Effector memory CD4-positive, alpha-beta T cell (primary cell): ENCODE data around the gene TCAP.

ENCODE experiments used
- DNase-seq, 3 donors: peaks; one replicate each; pipeline ENCODE4 v3.0.0-alpha.2; 2020
- H3K27ac ChIP-seq: 2 replicates; pipeline ENCODE4 v1.7.0; 2013; ENCODE audit warnings: mild to moderate bottlenecking, low read length, moderate library complexity; ENCODE audit not compliant: insufficient read depth, poor library complexity, severe bottlenecking
- H3K27me3 ChIP-seq: replicated peaks from 2 replicates; pipeline ENCODE4 v1.7.0; 2013; ENCODE audit warnings: mild to moderate bottlenecking, low read length; ENCODE audit not compliant: insufficient read depth, control insufficient read depth, poor library complexity, severe bottlenecking
- H3K36me3 ChIP-seq: 2 replicates; pipeline ENCODE4 v1.7.0; 2013; ENCODE audit warnings: mild to moderate bottlenecking, low read length, moderate library complexity; ENCODE audit not compliant: control insufficient read depth, insufficient read depth
- H3K4me1 ChIP-seq: 2 replicates; pipeline ENCODE4 v1.7.0; 2013; ENCODE audit warnings: low read length, mild to moderate bottlenecking; ENCODE audit not compliant: control insufficient read depth, insufficient read depth, poor library complexity, severe bottlenecking
- H3K4me3 ChIP-seq: 2 replicates; pipeline ENCODE4 v1.7.0; 2013; ENCODE audit warnings: low read length, low read depth, mild to moderate bottlenecking; ENCODE audit not compliant: insufficient read depth, poor library complexity, severe bottlenecking
- H3K9me3 ChIP-seq: 2 replicates; pipeline ENCODE4 v1.7.0; 2013; ENCODE audit warnings: mild to moderate bottlenecking, low read length, moderate library complexity; ENCODE audit not compliant: control insufficient read depth

The TCAP gene

DNA sequence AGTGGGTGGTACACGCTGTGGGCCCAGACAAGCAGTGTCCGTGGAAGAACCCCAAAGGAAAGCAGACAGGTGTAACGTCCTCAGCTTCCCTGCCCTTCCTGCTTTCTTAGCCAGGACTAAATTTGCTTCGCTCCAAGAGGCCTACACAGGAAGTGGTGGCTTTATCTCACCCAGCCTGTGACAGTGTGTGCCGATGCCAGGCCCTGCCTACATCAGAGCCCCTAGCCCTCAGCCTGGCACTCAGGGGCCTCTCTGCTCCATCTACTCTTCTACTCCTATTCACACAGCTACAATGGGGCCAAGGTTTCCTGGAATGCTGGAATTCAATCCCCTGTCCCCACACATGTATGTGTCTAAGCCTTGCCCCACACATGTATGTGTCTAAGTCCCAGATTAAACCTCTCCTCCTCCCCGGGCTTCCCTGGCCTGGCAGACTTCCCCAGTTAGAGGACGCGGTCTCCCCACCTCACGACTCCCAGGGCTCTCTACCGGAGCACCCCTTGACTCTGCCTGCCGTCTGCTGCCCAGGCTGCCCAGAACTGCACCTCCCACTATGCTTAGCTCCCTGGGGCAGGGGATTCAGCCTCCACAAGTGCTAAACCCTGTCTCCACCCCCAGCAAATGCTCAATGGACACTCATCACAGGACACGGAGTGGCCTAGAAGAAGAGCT is 14.5 kb downstream of the TCAP start:
- Histone ChIP-seq H3K4me1 (peaks cover 33% of the 10 kb centered on the region), H3K4me3 (no peak overlapping the region), H3K27ac (peak overlapping the region; percentile 34), H3K9me3 (no peaks in the 10 kb centered on the region), H3K36me3 (peaks cover 4% of the 10 kb centered on the region), H3K27me3 (no peaks in the 10 kb centered on the region)
- peak in 1 of 3 donors; percentile 21 for DNase-seq

DNA sequence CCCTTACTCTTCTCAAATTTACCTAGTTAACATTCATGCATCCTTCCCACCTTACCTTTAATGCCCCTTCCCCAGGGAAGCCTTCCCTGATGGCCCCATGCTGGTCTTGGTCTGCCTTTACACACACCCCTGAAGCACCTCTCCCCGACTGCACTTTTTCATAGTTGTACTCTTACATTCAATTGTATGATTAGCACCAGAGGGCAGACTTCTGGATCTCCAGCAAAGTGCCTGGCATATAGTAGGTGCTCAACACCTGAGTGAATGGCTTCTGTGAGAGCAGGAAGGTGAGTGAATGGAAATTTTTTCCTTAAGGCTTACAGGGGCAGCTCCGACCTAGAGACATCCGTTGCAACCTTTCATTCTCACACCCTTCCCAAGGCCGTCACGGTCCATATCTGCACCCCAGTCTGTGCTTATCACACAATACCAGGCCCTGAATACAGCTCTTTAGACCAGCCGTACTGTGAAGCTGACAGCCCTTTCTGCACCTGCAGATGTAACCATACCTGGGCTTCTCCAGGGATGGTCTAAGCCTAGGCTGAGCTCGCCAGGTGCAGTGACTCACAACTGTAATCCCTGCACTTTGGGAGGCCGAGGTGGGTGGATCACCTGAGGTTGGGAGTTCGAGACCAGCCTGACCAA is 18.3 kb downstream of the TCAP start:
- Histone ChIP-seq H3K4me3 (no peak overlapping the region), H3K4me1 (peaks cover 21% of the 10 kb centered on the region), H3K27me3 (no peaks in the 10 kb centered on the region), H3K9me3 (no peaks in the 10 kb centered on the region), H3K27ac (no peak overlapping the region), H3K36me3 (peaks cover 7% of the 10 kb centered on the region)
- no peak for DNase-seq

DNA sequence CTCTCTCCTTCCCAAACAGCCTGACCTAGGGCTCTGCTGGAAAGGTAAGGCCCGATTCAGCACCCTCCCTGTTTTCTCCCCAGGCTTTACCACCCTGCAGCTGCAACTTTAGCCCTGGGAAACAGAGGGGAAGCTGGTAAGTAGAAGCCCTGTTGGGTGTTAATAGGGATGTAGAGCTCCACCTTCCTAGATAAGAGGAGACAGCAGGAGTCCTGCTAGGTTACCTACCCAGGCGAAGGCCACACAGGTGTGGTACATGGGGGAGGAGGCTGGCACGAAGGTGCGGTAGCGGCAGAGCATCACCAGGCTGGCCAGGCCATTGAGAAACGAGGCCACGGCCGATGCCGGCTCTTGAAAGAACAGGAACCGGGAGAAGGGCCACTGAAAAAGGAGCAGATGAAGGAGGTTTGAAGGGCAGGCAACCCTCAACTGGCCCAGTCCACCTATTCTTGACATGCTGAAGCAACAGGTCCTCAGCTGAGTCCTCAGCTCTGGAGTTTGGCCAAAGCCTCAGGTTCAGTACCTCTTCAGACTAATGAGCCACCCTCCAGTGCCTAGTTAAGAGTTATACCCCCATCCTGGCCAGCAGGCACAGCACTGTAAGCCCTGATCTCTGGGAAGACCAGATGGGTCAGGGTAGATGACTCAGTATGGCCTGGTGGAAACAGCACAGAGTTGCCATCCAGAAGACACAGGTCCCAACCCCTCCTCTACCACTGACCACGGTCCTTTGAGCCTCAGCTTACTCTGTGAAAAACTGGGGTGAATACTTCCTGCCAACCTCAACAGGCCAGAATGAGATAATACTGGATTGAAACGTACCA is 19.4 kb downstream of the TCAP start:
- H3K4me1 ChIP-seq: peaks cover 18% of the 10 kb centered on the region
- no peak for DNase-seq
- no peaks in the 10 kb centered on the region for H3K9me3 ChIP-seq
- no peaks in the 10 kb centered on the region for H3K27me3 ChIP-seq
- peaks cover 7% of the 10 kb centered on the region for H3K36me3 ChIP-seq
- no peak overlapping the region for H3K4me3 ChIP-seq
- no peak overlapping the region for H3K27ac ChIP-seq

DNA sequence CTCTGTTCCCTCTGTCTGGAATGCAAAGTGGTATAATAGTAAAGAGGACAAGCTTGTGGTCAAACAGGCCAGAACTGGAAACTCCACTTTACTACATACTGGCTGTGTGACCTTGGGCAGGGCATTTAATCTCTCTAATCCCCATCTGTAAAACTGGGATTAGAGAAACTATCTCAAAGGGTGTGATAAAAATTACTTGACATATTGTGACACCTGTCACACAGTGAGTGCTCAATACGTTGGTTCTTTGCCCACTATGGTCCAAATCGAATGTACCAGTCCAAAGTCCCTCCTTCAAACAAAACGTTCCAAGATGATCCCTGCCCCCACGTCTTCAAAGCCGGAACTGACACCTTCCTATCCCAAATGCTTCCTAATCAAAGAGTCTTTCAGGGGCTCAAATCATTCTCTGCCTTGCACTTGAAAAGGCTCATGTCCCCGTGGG is 22.0 kb downstream of the TCAP start:
- DNase-seq: no peak
- Histone ChIP-seq H3K4me1 (peaks cover 7% of the 10 kb centered on the region), H3K36me3 (peaks cover 7% of the 10 kb centered on the region), H3K9me3 (no peaks in the 10 kb centered on the region), H3K27ac (peak overlapping the region; percentile 82), H3K4me3 (peak overlapping the region; percentile 83), H3K27me3 (no peaks in the 10 kb centered on the region)

DNA sequence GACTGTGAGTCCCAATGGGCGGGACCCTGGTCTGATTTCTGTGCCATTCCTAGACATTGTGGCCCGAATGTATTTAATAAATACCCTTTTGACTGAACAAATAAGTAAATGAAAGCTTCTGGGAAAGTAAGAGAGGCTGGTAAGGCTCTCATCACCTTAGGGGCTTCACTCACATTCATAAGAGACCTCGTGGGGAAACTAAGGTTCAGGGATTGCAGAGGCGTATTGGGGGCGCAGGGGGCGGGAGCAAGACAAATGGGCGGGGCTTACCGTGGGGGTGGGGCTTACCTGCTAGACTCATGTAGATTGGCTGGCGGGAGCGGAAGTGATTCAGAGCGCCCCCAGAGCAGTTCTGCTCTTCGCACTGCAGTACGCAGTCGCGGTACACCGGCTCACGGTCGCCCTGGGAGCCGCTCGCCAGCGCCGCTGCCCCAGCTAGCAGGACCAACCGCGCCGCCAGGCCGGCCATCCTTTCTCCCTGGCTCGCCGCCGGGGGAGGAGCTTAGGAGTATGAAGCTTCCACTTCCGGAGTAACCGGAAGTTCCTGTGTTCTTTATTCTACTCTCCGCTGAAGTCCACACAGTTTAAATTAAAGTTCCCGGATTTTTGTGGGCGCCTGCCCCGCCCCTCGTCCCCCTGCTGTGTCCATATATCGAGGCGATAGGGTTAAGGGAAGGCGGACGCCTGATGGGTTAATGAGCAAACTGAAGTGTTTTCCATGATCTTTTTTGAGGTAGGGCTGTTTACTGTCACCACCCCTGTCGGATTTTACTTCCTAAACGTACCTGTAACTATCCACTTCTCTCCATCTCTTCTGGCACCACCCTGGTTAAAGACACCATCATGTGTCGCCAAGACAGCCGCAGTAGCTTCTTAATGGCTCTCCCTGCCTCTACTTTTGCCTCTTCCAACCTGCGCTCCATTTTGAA is 22.7 kb downstream of the TCAP start, which contains the start of gene PGAP3:
TSS of gene PGAP3 (minus strand) at position 512 of the 929 bp plus-strand sequence. CDS start at position 469, 43 bp downstream.
- peak within 1 kb of the TSS; percentile 82 for H3K27ac ChIP-seq

DNA sequence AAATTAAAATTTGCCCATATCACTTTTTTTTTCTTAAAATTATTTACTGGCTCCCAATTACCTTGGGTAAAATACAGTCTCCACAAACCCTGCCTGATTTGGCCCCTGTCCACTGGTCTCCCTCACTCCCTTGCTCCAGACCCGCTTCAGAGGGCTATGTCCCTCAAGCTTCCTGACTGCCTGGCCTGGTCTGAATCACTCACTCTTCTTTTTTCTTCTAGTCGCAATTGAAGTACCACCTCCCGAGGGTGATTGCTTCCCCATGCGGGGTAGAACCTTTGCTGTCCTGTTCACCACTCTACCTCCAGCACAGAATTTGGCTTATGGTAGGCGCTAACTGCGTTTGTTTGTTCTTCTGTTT is 23.3 kb downstream of the TCAP start:
- H3K4me3 ChIP-seq: peak overlapping the region; percentile 83
- no peak for DNase-seq
- H3K36me3 ChIP-seq: peaks cover 7% of the 10 kb centered on the region
- no peaks in the 10 kb centered on the region for H3K27me3 ChIP-seq
- peaks cover 7% of the 10 kb centered on the region for H3K4me1 ChIP-seq
- peak overlapping the region; percentile 82 for H3K27ac ChIP-seq
- H3K9me3 ChIP-seq: no peaks in the 10 kb centered on the region

More for the DNA sequence above, 22.7 kb downstream of the TCAP start, which contains the start of gene PGAP3:
- no peaks in the 10 kb centered on the region for H3K9me3 ChIP-seq
- peak within 1 kb of the TSS; percentile 83 for H3K4me3 ChIP-seq
- DNase-seq: peak; percentile 67 to 70 (median 68)
- peaks cover 7% of the 10 kb centered on the region for H3K4me1 ChIP-seq
- no peaks in the 10 kb centered on the region for H3K27me3 ChIP-seq
- H3K36me3 ChIP-seq: peaks cover 7% of the 10 kb centered on the region

DNA sequence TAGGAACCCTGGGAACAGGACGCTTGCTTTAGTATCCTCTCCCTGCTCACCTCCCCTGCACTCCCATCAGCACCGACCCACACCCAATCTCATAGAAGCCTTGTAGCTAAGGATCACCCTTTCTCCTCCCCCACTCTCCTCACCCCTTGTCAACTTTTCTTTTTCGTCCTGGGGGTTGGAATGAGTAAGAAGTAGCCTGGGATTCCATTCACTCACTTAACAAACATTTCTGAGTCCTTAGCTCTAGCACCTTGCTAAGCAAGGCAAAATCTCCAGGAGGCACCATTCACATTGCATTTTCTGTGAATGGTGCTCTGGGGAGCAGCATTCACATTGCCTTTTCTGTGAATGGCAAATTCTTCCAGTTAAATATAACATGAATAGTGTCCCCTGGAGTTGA is 23.8 kb downstream of the TCAP start:
- Histone ChIP-seq H3K9me3 (no peaks in the 10 kb centered on the region), H3K27ac (no peak overlapping the region), H3K4me1 (peaks cover 7% of the 10 kb centered on the region), H3K36me3 (peaks cover 7% of the 10 kb centered on the region), H3K4me3 (no peak overlapping the region), H3K27me3 (no peaks in the 10 kb centered on the region)
- DNase-seq: no peak

DNA sequence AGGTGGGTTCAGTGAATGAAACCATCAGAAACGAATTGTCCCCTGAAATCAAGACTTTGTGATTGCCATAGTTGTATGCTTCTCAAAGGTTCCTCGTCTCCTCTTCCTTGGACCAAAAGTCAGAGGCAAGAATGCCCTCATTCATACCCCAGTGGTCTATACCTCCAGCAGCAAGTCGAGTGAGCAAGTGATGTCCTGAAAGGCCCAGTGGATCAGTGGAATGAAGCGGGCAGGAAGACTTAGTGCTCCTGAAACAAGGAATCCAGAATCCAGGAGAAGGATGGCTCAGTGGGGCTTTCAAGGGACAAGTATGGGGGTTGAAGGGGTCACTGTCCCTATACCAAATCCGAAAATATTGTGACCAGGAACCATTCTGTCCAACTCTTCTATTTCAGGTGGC is 29.4 kb downstream of the TCAP start:
- H3K27ac ChIP-seq: no peak overlapping the region
- H3K4me1 ChIP-seq: no peaks in the 10 kb centered on the region
- no peak for DNase-seq
- no peak overlapping the region for H3K4me3 ChIP-seq
- H3K27me3 ChIP-seq: peaks cover 4% of the 10 kb centered on the region
- no peaks in the 10 kb centered on the region for H3K36me3 ChIP-seq
- no peaks in the 10 kb centered on the region for H3K9me3 ChIP-seq

DNA sequence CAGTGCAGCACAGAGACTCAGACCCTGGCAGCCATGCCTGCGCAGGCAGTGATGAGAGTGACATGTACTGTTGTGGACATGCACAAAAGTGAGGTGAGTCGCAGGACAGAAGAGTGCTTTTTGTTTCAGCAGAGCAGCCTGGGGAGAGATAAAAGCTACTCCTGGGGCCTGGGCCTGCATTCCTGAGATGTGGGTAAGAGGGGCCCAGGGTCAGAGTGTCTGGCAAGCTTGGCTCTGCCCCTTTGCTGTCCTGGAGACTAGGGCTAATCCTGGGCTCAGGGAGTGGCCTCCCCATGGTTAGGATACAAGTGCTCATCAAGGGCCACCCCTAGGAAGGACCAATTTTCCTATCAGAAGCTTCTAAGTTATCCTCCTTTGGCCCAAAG is 29.9 kb downstream of the TCAP start:
- H3K27ac ChIP-seq: no peak overlapping the region

More for the DNA sequence above, 29.9 kb downstream of the TCAP start:
- Histone ChIP-seq H3K4me1 (peaks cover 3% of the 10 kb centered on the region), H3K27me3 (peaks cover 9% of the 10 kb centered on the region), H3K9me3 (no peaks in the 10 kb centered on the region), H3K36me3 (no peaks in the 10 kb centered on the region), H3K4me3 (no peak overlapping the region)
- DNase-seq: no peak
